GM23338 (cell line): Measurements from ENCODE around the gene KHSRP. TPM values are rescaled to one million over a fixed set of nuclear protein-coding genes. Genes with fewer than 3 reads are reported as not detected.

Source experiments
- ATAC-seq: fragments of 200-7000 bp; cut with Tn5 transposase; 3 replicates; pipeline ENCODE4 v1.9.1; 2020
- DNase-seq: peaks from one replicate; pipeline ENCODE4 v3.0.0-alpha.2; 2015; ENCODE audit warnings: low spot score
- H2AFZ ChIP-seq: fragments of 200-600 bp; sonication (generic); 2 replicates; pipeline ENCODE4 v1.8.0; 2016; ENCODE audit warnings: antibody characterized with exemption, mild to moderate bottlenecking, moderate library complexity
- H3F3A ChIP-seq: fragments of 200-600 bp; sonication (generic); replicated peaks from 2 replicates; pipeline ENCODE4 v1.8.0; 2017; ENCODE audit warnings: antibody characterized with exemption, mixed run types, low read depth
- H3K27ac ChIP-seq: fragments of 200-600 bp; sonication (generic); 2 replicates; pipeline ENCODE4 v1.6.1; 2016; ENCODE audit warnings: low read depth
- H3K27me3 ChIP-seq: fragments of 200-600 bp; sonication (generic); 2 replicates; pipeline ENCODE4 v1.8.0; 2016; ENCODE audit warnings: mild to moderate bottlenecking, mixed run types, moderate library complexity; ENCODE audit not compliant: insufficient read depth
- H3K36me3 ChIP-seq: fragments of 200-600 bp; sonication (generic); 2 replicates; pipeline ENCODE4 v1.8.0; 2016; ENCODE audit warnings: mild to moderate bottlenecking; ENCODE audit not compliant: insufficient read depth
- H3K4me1 ChIP-seq: fragments of 200-600 bp; sonication (generic); 2 replicates; pipeline ENCODE4 v1.8.0; 2016; ENCODE audit warnings: mild to moderate bottlenecking, moderate library complexity; ENCODE audit not compliant: insufficient read depth
- H3K4me2 ChIP-seq: fragments of 200-600 bp; sonication (generic); 2 replicates; pipeline ENCODE4 v1.7.1; 2017; ENCODE audit warnings: mixed run types
- H3K4me3 ChIP-seq: fragments of 200-600 bp; sonication (generic); 2 replicates; pipeline ENCODE4 v1.6.1; 2016; ENCODE audit warnings: mixed run types
- H3K79me2 ChIP-seq: fragments of 200-600 bp; sonication (generic); replicated peaks from 2 replicates; pipeline ENCODE4 v1.8.0; 2017; ENCODE audit warnings: mild to moderate bottlenecking; ENCODE audit not compliant: insufficient read depth
- H3K9me2 ChIP-seq: fragments of 200-600 bp; sonication (generic); 2 replicates; pipeline ENCODE4 v1.8.0; 2017; ENCODE audit not compliant: insufficient read depth
- H4K20me1 ChIP-seq: fragments of 200-600 bp; sonication (generic); replicated peaks from 2 replicates; pipeline ENCODE4 v1.8.0; 2017; ENCODE audit warnings: mild to moderate bottlenecking; ENCODE audit not compliant: insufficient read depth
- H3K27ac Mint-ChIP-seq: 2 replicates; pipeline ENCODE4 v1.8.0; 2020; ENCODE audit warnings: inconsistent platforms, mild to moderate bottlenecking, moderate library complexity, mixed read lengths
- H3K27me3 Mint-ChIP-seq: 3 replicates; pipeline ENCODE4 v1.8.0; 2022; ENCODE audit warnings: low read depth, mild to moderate bottlenecking, moderate library complexity, mixed read lengths, inconsistent platforms; ENCODE audit not compliant: insufficient read depth, poor library complexity
- H3K36me3 Mint-ChIP-seq: 3 replicates; pipeline ENCODE4 v1.8.0; 2021; ENCODE audit warnings: low read depth, mild to moderate bottlenecking, inconsistent platforms, moderate library complexity, mixed read lengths
- H3K4me1 Mint-ChIP-seq: 3 replicates; pipeline ENCODE4 v1.8.0; 2020; ENCODE audit warnings: mild to moderate bottlenecking, inconsistent platforms, mixed read lengths
- H3K4me3 Mint-ChIP-seq: 3 replicates; pipeline ENCODE4 v1.8.0; 2021; ENCODE audit warnings: moderate library complexity, mild to moderate bottlenecking, inconsistent platforms, mixed read lengths
- H3K9me3 Mint-ChIP-seq: 3 replicates; pipeline ENCODE4 v1.8.0; 2020; ENCODE audit warnings: moderate library complexity, mild to moderate bottlenecking, inconsistent platforms, mixed read lengths
- CREB1 ChIP-seq: fragments of 250-450 bp; sonication (Bioruptor Pico); IDR thresholded peaks from 2 replicates; pipeline ENCODE4 v1.5.0; 2020; ENCODE audit warnings: low read depth, mild to moderate bottlenecking, moderate library complexity
- EZH2 ChIP-seq: fragments of 200-600 bp; sonication (generic); IDR thresholded peaks from one replicate; pipeline ENCODE4 v1.8.0; 2017; ENCODE audit warnings: antibody characterized with exemption, mild to moderate bottlenecking, low read depth; ENCODE audit not compliant: unreplicated experiment
- EZH2phosphoT487 ChIP-seq: fragments of 200-600 bp; sonication (generic); IDR thresholded peaks from one replicate; pipeline ENCODE4 v1.8.1; 2018; ENCODE audit warnings: antibody characterized with exemption; ENCODE audit not compliant: unreplicated experiment
- JUNB ChIP-seq: IDR thresholded peaks from one replicate; pipeline ENCODE4 v1.6.1; 2016; ENCODE audit warnings: antibody characterized with exemption; ENCODE audit not compliant: unreplicated experiment
- POLR2AphosphoS5 ChIP-seq: IDR thresholded peaks from 2 replicates; pipeline ENCODE4 v1.6.1; 2016; ENCODE audit warnings: antibody characterized with exemption, low read depth
- ZNF331 ChIP-seq: fragments of 250-450 bp; sonication (Bioruptor Pico); IDR thresholded peaks from 2 replicates; pipeline ENCODE4 v1.5.0; 2020; ENCODE audit warnings: low read depth, mild to moderate bottlenecking, moderate library complexity
- polyA plus RNA-seq: library from polyadenylated mRNA; unstranded; fragments of >200 nt; fragmentation: Nextera tagmentation; extraction: Ambion mirVana; gene quantifications from 2 replicates; pipeline ENCODE4 v1.2.1, GENCODE V29; 2016
- total RNA-seq: library from RNA; depleted of rRNA; stranded (reverse); fragments of >200 nt; shearing (Covaris generic); gene quantifications from 2 replicates; pipeline ENCODE4 v1.2.3, GENCODE V29; 2014
- TF ChIP-seq, protein P1 (sequence below): IDR thresholded peaks from one replicate; pipeline ENCODE4 v1.6.1; 2018; ENCODE audit warnings: antibody characterized with exemption; ENCODE audit not compliant: unreplicated experiment
- TF ChIP-seq, protein P2 (sequence below): IDR thresholded peaks from 2 replicates; pipeline ENCODE4 v1.6.1; 2016; ENCODE audit warnings: antibody characterized with exemption
- TF ChIP-seq, protein P3 (sequence below): fragments of 250-450 bp; sonication (Bioruptor Pico); IDR thresholded peaks from 2 replicates; pipeline ENCODE4 v1.5.0; 2020; ENCODE audit warnings: mild to moderate bottlenecking, moderate library complexity

The KHSRP gene
- total and polyA plus RNA-seq, 2 experiments from 2014 or later = 129 to 359 TPM

DNA sequence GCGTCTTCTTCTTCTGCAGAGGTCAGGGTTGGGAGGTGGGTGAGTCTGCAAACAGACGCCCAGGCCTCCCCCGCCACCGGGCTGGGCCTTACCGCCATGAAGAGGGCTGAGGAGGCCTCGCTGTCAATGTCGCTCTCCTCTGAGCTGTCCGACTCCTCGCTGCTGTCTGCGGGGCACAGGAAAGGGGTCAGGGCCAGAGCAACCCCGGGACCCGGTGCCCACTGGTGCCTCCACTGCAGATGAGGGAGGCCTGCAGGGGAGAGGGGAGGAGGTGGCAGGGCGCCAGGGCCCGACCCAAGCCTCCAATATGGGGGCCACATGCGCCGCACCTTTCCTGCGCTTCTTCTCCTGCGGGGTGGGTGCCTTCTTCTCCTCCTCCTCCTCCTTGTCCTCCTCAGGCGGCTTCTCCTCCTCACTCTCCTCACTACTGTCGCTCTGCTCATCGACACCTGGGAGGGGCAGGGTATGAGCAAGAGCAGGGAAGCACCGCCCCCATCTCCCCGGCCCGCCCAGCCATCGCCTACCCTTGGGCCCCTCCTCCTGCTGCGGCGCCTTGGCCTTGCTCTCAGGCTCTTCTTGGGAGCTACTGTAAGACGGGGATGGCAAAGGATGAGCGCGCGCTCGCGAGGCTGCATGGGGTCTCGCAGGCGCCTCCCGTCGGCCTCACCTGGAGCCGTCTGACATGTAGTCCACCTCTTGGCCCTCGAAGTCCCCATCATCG lies 43.4 kb downstream of the KHSRP start:
- Mint-ChIP-seq H3K4me1 (peaks cover 12% of the 10 kb centered on the region), H3K36me3 (peaks cover 73% of the 10 kb centered on the region), H3K27me3 (peaks cover 7% of the 10 kb centered on the region), H3K9me3 (peaks cover 3% of the 10 kb centered on the region), H3K27ac (no peak overlapping the region), H3K4me3 (no peak overlapping the region)
- Histone ChIP-seq H3K4me2 (no peak overlapping the region), H3K36me3 (peaks cover 15% of the 10 kb centered on the region), H3K4me1 (no peaks in the 10 kb centered on the region), H3K79me2 (no peaks in the 10 kb centered on the region), H3K27ac (no peak overlapping the region), H2AFZ (no peak overlapping the region), H3K4me3 (no peak overlapping the region), H4K20me1 (peaks cover 3% of the 10 kb centered on the region; the same call in 1 of the 2 replicates), H3K9me2 (no peaks in the 10 kb centered on the region), H3F3A (no peaks in the 10 kb centered on the region), H3K27me3 (no peaks in the 10 kb centered on the region)
- ATAC-seq (no peak; the same call in 2 of the 3 replicates), DNase-seq (no peak)
- TF ChIP-seq, protein P1, sequence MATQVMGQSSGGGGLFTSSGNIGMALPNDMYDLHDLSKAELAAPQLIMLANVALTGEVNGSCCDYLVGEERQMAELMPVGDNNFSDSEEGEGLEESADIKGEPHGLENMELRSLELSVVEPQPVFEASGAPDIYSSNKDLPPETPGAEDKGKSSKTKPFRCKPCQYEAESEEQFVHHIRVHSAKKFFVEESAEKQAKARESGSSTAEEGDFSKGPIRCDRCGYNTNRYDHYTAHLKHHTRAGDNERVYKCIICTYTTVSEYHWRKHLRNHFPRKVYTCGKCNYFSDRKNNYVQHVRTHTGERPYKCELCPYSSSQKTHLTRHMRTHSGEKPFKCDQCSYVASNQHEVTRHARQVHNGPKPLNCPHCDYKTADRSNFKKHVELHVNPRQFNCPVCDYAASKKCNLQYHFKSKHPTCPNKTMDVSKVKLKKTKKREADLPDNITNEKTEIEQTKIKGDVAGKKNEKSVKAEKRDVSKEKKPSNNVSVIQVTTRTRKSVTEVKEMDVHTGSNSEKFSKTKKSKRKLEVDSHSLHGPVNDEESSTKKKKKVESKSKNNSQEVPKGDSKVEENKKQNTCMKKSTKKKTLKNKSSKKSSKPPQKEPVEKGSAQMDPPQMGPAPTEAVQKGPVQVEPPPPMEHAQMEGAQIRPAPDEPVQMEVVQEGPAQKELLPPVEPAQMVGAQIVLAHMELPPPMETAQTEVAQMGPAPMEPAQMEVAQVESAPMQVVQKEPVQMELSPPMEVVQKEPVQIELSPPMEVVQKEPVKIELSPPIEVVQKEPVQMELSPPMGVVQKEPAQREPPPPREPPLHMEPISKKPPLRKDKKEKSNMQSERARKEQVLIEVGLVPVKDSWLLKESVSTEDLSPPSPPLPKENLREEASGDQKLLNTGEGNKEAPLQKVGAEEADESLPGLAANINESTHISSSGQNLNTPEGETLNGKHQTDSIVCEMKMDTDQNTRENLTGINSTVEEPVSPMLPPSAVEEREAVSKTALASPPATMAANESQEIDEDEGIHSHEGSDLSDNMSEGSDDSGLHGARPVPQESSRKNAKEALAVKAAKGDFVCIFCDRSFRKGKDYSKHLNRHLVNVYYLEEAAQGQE = no peak
- TF ChIP-seq JUNB = no peak
- no peak for TF ChIP-seq EZH2
- TF ChIP-seq, protein P2, sequence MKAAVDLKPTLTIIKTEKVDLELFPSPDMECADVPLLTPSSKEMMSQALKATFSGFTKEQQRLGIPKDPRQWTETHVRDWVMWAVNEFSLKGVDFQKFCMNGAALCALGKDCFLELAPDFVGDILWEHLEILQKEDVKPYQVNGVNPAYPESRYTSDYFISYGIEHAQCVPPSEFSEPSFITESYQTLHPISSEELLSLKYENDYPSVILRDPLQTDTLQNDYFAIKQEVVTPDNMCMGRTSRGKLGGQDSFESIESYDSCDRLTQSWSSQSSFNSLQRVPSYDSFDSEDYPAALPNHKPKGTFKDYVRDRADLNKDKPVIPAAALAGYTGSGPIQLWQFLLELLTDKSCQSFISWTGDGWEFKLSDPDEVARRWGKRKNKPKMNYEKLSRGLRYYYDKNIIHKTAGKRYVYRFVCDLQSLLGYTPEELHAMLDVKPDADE = no peak
- no peak for TF ChIP-seq POLR2AphosphoS5
- TF ChIP-seq, protein P3, sequence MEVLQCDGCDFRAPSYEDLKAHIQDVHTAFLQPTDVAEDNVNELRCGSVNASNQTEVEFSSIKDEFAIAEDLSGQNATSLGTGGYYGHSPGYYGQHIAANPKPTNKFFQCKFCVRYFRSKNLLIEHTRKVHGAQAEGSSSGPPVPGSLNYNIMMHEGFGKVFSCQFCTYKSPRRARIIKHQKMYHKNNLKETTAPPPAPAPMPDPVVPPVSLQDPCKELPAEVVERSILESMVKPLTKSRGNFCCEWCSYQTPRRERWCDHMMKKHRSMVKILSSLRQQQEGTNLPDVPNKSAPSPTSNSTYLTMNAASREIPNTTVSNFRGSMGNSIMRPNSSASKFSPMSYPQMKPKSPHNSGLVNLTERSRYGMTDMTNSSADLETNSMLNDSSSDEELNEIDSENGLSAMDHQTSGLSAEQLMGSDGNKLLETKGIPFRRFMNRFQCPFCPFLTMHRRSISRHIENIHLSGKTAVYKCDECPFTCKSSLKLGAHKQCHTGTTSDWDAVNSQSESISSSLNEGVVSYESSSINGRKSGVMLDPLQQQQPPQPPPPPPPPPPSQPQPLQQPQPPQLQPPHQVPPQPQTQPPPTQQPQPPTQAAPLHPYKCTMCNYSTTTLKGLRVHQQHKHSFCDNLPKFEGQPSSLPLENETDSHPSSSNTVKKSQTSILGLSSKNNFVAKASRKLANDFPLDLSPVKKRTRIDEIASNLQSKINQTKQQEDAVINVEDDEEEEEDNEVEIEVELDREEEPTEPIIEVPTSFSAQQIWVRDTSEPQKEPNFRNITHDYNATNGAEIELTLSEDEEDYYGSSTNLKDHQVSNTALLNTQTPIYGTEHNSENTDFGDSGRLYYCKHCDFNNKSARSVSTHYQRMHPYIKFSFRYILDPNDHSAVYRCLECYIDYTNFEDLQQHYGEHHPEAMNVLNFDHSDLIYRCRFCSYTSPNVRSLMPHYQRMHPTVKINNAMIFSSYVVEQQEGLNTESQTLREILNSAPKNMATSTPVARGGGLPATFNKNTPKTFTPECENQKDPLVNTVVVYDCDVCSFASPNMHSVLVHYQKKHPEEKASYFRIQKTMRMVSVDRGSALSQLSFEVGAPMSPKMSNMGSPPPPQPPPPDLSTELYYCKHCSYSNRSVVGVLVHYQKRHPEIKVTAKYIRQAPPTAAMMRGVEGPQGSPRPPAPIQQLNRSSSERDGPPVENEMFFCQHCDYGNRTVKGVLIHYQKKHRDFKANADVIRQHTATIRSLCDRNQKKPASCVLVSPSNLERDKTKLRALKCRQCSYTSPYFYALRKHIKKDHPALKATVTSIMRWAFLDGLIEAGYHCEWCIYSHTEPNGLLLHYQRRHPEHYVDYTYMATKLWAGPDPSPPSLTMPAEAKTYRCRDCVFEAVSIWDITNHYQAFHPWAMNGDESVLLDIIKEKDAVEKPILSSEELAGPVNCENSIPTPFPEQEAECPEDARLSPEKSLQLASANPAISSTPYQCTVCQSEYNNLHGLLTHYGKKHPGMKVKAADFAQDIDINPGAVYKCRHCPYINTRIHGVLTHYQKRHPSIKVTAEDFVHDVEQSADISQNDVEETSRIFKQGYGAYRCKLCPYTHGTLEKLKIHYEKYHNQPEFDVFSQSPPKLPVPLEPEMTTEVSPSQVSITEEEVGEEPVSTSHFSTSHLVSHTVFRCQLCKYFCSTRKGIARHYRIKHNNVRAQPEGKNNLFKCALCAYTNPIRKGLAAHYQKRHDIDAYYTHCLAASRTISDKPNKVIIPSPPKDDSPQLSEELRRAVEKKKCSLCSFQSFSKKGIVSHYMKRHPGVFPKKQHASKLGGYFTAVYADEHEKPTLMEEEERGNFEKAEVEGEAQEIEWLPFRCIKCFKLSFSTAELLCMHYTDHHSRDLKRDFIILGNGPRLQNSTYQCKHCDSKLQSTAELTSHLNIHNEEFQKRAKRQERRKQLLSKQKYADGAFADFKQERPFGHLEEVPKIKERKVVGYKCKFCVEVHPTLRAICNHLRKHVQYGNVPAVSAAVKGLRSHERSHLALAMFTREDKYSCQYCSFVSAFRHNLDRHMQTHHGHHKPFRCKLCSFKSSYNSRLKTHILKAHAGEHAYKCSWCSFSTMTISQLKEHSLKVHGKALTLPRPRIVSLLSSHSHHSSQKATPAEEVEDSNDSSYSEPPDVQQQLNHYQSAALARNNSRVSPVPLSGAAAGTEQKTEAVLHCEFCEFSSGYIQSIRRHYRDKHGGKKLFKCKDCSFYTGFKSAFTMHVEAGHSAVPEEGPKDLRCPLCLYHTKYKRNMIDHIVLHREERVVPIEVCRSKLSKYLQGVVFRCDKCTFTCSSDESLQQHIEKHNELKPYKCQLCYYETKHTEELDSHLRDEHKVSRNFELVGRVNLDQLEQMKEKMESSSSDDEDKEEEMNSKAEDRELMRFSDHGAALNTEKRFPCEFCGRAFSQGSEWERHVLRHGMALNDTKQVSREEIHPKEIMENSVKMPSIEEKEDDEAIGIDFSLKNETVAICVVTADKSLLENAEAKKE (CRISPR knock-in tag) = no peak
- no peak for TF ChIP-seq ZNF331 (CRISPR knock-in tag)
- TF ChIP-seq CREB1 (CRISPR knock-in tag) = no peak
- no peak for TF ChIP-seq EZH2phosphoT487
